Uterus (tissue), 2 donors: Measurements from ENCODE around the gene HDAC5.

Source experiments
- POLR2A ChIP-seq, 2 donors: fragments of 450-650 bp; IDR thresholded peaks; one replicate each; pipeline ENCODE4 v1.6.1; 2016; ENCODE audit warnings: antibody characterized with exemption in 2 of 2, mild to moderate bottlenecking in 1 of 2, moderate library complexity in 1 of 2
- TF ChIP-seq, protein P1 (sequence below), 4 experiments: fragments of 200-600 bp in 2 of 4; fragments of 450-650 bp in 2 of 4; sonication (generic) in 2 of 4; IDR thresholded peaks; one replicate each; pipeline ENCODE4 v1.5.1; 2016 to 2019; ENCODE audit warnings: antibody characterized with exemption in 4 of 4, mild to moderate bottlenecking in 2 of 4, moderate library complexity in 1 of 4

DNA sequence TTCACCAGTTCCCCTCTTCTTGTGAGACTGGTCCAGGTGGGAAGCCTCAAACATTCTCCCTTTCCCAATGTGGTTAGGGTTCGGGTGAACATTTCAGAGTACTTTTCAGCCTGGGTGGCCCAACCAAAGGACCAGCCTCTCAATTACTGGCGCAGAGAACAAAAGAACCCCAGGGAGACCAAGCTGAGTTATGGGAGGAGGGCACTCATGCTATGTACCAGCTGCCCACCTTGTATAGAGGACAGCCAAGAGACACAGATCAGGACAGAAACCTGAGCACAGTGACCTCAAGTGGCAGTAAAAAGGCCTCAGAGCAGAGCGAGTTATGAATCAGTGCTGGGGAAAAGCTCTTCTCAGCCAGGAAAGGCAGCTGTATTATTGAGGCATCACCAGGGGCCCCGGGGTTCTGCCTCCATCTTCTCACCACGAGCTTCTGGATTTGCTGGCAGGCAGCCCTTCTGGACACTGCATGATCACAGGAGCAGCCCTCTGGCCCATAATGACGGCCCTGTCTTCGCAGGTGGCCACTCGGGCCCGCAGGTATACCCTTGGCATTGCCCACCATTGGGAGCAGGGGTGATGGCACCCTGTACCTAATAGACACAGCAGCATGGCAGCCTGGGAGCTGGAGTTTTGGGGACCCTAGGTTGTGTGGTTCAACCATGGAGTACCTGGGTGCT lies 49.1 kb downstream of the HDAC5 start:
- TF ChIP-seq, protein P1, sequence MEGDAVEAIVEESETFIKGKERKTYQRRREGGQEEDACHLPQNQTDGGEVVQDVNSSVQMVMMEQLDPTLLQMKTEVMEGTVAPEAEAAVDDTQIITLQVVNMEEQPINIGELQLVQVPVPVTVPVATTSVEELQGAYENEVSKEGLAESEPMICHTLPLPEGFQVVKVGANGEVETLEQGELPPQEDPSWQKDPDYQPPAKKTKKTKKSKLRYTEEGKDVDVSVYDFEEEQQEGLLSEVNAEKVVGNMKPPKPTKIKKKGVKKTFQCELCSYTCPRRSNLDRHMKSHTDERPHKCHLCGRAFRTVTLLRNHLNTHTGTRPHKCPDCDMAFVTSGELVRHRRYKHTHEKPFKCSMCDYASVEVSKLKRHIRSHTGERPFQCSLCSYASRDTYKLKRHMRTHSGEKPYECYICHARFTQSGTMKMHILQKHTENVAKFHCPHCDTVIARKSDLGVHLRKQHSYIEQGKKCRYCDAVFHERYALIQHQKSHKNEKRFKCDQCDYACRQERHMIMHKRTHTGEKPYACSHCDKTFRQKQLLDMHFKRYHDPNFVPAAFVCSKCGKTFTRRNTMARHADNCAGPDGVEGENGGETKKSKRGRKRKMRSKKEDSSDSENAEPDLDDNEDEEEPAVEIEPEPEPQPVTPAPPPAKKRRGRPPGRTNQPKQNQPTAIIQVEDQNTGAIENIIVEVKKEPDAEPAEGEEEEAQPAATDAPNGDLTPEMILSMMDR (IDR thresholded peaks at IDR 0.05) = no peak
- no peak for TF ChIP-seq POLR2A (IDR thresholded peaks at IDR 0.05)
